WERI-Rb-1 (cell line): ENCODE measurements around the gene TNIK.

Experiments
- DNase-seq: peaks from one replicate; pipeline ENCODE4 v3.0.0-alpha.2; 2020
- H3K27ac ChIP-seq: fragments of 250-450 bp; sonication (Bioruptor Pico); 2 replicates; pipeline ENCODE4 v1.5.1; 2020; ENCODE audit warnings: mild to moderate bottlenecking, moderate library complexity
- H3K27me3 ChIP-seq: fragments of 250-450 bp; sonication (Bioruptor Pico); 2 replicates; pipeline ENCODE4 v1.5.1; 2021; ENCODE audit warnings: mild to moderate bottlenecking, low read depth, moderate library complexity; ENCODE audit not compliant: insufficient read depth, severe bottlenecking
- H3K36me3 ChIP-seq: fragments of 250-450 bp; sonication (Bioruptor Pico); 2 replicates; pipeline ENCODE4 v1.5.1; 2020; ENCODE audit warnings: mild to moderate bottlenecking, moderate library complexity
- H3K4me3 ChIP-seq: 2 replicates; pipeline ENCODE4 v1.5.1; 2011; ENCODE audit warnings: low read depth, mild to moderate bottlenecking, control low read depth, low read length
- H3K9me3 ChIP-seq: fragments of 250-450 bp; sonication (Bioruptor Pico); 2 replicates; pipeline ENCODE4 v1.5.1; 2021; ENCODE audit warnings: mild to moderate bottlenecking, moderate library complexity; ENCODE audit not compliant: severe bottlenecking
- CTCF ChIP-seq: IDR thresholded peaks from 2 replicates; pipeline ENCODE4 v1.5.1; 2011; ENCODE audit warnings: low read depth, mild to moderate bottlenecking, control low read depth, inconsistent platforms, low read length

The TNIK gene

GRCh38 chr3:171459942-171460724 lies at the start of gene TNIK:
TNIK (minus strand) TSS chr3:171460405; CDS start chr3:171460063, 342 bp downstream.
- TF ChIP-seq CTCF: no peak

GRCh38 chr3:171508676-171509075 lies 48.5 kb upstream of the TNIK start:
- no peaks in the 10 kb centered on the region for H3K27me3 ChIP-seq
- peak overlapping the region; percentile 65 for H3K27ac ChIP-seq
- TF ChIP-seq CTCF: no peak
- no peaks in the 10 kb centered on the region for H3K9me3 ChIP-seq
- no peaks in the 10 kb centered on the region for H3K36me3 ChIP-seq
- DNase-seq: peak; percentile 67
- no peak overlapping the region for H3K4me3 ChIP-seq

More at GRCh38 chr3:171459942-171460724, at the start of gene TNIK:
- Histone ChIP-seq H3K27me3 (no peaks in the 10 kb centered on the region), H3K36me3 (no peaks in the 10 kb centered on the region; the same call in 1 of the 2 replicates), H3K4me3 (peak within 1 kb of the TSS; percentile 93), H3K9me3 (no peaks in the 10 kb centered on the region), H3K27ac (peak within 1 kb of the TSS; percentile 56)
- peak; percentile 93 for DNase-seq

- Histone ChIP-seq H3K36me3 (no peaks in the 10 kb centered on the region), H3K9me3 (no peaks in the 10 kb centered on the region), H3K27ac (peak overlapping the region; percentile 65), H3K27me3 (no peaks in the 10 kb centered on the region), H3K4me3 (no peak overlapping the region)
- no peak for DNase-seq
- TF ChIP-seq CTCF: no peak
Observed at GRCh38 chr3:171508206-171508605, 48.0 kb upstream of the TNIK start.

- H3K27ac ChIP-seq: no peak overlapping the region
- no peak overlapping the region for H3K4me3 ChIP-seq
- TF ChIP-seq CTCF: no peak
- no peaks in the 10 kb centered on the region for H3K36me3 ChIP-seq
- no peaks in the 10 kb centered on the region for H3K9me3 ChIP-seq
- no peak for DNase-seq
- H3K27me3 ChIP-seq: no peaks in the 10 kb centered on the region
Observed at GRCh38 chr3:171506743-171507319, 46.6 kb upstream of the TNIK start.

GRCh38 chr3:171505822-171506333 lies 45.7 kb upstream of the TNIK start:
- H3K36me3 ChIP-seq: no peaks in the 10 kb centered on the region
- no peak overlapping the region for H3K27ac ChIP-seq
- no peak for TF ChIP-seq CTCF
- H3K27me3 ChIP-seq: no peaks in the 10 kb centered on the region
- no peak for DNase-seq
- no peak overlapping the region for H3K4me3 ChIP-seq
- no peaks in the 10 kb centered on the region for H3K9me3 ChIP-seq
